ENCODE data around the gene MAFF. TPM values are rescaled to one million over a fixed set of nuclear protein-coding genes. Genes with fewer than 3 reads are reported as not detected.
"Not testable (repeated sequence)": the region's sequence is repeated elsewhere in the genome, so short reads cannot be mapped to it uniquely, and the experiment has no call there.

MAFF gene
- total RNA-seq, 1 donor from 2014 or later: 18.1 TPM

DNA sequence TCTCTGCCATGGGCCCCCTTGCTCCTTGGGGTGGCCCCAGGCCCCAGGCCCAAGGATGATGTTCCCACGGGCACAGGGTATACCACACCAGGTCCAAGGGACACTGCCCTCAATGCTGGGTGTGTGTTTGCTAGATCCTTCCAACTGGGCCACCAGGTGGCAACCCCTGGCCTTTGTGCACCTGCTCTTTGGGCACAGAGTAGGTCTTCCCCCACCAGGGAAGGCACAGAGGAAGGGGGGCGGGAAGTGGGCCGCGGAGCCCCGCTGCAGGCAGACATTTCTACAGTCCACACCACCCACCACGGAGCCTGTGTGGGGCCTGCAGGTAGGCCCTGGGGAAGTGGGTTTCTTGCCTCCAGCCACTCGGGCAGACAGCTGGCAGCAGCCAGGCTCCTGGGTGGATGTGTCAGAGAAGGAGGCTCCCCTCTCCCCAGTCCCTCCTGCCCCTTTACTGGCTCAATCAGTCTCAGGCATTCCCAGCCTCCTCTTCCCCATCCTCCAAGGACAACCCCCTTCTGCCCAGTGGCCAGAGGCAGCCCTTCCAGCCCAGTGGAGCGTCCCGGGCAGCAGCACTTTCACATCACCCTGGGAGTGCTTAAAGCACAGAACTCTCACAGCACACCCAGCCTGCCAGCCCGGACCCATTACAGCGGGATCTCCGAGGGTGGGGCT, 21.6 kb downstream of the MAFF start:
- DNase-seq (ENCODE audit: low read depth): peak; percentile 90

DNA sequence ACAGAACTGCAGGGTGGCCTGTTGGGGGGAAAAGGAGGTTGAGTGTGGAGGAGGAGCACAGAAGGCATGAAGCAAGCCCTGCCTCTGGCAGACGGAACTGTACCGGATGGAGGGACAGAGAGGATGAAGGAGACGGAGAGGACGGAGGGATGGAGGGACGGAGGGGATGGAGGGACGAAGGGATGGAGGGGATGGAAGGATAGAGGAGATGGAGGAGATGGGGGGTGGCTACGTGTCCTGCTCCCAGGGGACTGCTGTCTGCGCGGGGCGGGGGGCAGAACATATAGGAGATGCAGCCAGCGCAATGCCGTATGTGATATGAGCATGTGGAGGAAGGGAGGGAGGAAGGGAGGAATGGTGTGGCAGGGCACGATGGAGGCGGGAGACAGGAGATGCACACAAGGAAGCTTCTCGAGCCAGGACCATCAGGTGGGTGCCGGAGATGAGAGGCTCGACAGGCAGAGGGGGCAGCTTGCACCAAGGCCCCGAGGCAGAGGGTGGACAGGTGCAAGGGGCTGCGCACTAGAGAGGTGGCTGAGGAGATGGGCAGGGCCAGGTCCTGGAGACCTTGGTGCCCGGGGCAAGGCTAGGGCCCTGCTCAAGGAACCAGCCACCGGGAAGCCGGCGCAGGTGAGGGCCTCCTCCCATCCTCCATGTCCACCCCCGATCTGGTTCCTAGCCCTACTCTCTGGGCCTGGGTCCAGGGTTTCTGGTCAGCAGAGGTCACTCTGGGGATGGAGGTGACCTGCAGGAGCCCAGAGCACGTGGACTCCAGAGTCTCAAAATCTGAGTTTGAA, 25.3 kb downstream of the MAFF start:
- no peak for DNase-seq (ENCODE audit: low read depth)

DNA sequence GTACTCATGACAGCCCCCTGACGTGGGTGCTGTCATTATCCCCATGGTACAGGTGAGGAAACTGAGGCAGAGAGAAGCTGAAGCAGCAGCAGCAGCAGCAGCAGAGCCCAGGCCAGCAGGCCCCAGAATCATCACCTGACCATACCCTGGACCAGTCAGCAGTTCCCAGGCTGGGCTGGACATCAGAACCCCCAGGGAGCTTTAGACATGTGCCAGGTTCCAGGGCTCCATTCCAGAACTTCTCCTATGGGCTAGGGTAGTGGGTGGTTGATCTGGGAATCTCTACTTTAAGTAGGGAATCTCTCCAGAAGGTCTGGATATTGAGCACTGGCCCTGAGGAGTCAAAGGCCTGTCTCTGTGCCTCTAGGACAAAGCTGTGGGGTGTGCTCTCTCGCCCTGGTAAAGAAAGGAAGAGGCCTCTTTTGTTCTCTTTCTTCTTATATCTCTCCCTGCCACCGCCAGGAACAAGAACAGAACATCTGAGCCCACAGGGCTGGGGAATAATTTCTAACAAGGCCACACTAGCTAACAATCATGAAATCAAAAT, 26.6 kb downstream of the MAFF start:
- DNase-seq (ENCODE audit: low read depth): no peak

DNA sequence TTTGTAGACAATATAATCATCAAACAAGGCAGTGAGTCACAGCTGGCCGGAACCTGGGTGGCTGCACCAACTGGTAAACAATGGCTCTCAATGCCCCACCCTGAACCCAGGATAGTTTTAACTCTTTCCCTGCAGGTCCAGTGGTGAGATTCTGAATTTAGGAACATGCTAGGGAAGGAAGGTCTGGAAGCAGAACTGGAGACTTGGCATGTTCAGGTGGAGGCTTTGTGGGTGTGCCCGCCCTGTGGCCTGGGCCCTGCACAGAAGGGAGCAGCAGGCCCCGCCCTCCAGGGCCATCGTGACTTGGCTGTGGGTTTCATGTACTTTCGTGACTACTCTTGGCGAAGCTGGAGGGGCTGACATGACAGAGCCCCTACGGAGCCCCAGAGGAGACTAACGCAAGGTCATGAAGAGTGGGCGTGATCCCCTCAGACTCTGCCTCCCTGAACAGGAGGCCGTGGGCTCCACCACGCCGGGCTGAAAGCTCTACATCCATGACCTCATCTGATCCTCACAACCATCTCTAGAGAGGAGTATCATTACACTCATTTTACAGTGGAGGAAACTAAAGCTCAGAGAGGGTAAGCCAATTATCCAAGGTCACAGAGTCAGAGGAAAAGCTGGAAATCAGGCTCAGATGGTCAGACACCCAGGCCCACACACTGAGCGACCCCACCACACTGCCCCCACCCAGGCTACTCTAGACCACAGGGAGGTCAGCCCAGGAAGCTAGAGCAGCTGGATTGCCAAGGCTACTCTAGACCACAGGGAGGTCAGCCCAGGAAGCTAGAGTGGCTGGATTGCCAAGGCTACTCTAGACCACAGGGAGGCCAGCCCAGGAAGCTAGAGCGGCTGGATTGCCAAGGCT, 27.3 kb downstream of the MAFF start:
- DNase-seq (ENCODE audit: low read depth): peak; percentile 75

DNA sequence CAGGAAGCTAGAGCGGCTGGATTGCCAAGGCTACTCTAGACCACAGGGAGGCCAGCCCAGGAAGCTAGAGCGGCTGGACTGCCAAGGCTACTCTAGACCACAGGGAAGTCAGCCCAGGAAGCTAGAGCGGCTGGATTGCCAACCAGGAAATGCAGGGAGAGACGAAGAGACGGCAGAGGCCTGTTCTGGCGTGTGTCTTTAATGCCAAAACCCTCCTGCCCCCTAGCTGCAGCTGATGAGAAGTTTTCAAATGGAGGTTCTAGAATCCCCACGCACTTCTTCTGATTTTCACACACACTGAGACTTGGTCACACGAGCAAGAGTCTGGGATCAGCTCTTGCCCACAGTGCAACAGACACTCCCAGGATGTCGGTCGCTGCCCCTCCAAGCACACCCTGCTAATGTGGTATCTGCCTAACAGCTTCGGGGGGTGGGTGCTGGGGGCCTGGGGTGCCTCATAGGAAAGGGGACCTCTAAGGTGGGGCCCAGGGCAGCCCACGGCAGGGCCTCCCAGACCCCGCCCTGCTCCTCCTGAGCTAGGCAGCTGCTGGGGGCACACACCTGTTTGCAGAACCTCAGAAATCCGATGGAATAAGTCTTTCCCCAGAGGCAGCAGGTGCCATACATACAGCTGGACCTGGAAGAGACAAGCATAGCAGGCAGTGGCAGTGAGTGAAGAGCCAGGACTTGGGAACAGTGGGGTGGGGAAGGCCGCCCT, 28.5 kb downstream of the MAFF start:
- DNase-seq (ENCODE audit: low read depth): peak; percentile 43

DNA sequence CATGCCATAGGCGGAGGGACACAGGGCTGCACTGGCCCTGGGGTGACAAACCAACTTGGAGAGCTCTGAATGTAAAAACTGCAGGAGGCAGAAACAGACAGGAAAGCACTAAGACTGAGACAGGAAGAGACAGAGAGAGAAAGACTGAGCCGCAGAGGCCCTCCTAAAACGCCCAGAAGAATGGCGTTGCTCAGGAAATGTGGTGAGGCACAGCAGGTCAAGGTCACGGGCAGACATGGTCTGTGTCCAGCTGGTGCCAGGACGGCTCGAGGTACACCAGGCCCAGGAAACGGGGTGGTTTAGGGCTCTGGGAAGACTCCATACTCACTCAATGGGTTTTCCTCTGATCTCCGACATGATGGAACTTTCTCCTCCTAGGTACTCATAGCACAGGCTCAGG, 29.1 kb downstream of the MAFF start:
- DNase-seq (ENCODE audit: low read depth): no peak

DNA sequence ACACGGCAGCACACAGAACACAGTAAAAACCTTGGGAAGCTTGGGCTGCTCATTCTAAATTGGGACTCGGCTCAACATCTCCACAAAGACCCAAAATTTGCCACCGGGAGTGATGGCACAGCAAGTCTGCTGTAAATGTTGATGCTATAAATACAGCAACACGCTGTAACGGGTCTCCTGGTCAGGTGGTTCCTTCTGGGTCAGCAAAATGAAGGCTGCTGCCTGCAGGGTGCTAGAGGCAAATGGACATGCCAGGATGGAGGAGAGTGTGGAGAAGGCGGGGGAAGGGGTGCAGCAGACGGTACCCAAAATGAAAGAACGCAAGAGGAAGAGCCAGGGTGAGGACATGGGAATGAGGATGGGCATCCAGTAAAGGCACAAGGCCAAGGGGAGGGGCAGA, 30.4 kb downstream of the MAFF start:
- no peak for DNase-seq (ENCODE audit: low read depth)

DNA sequence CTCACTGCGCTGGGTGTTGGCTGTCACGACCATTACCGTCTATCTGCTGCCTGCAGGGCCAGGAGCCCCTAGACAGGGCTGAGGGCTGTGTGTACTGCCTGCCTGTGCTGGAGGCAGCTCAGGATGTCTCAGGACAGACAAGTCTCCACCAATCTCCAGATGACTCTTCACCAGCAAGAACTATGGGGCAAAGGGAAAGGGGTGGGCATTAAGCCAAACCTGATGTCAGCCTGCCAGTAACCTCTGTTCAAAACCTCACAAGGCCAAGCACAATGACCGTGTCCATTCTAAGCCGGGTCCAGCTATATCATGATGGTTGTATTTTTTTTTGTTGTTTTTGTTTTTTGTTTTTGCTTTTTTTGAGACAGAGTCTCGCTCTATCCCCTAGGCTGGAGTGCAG, 31.6 kb downstream of the MAFF start:
- DNase-seq (ENCODE audit: low read depth): no peak

DNA sequence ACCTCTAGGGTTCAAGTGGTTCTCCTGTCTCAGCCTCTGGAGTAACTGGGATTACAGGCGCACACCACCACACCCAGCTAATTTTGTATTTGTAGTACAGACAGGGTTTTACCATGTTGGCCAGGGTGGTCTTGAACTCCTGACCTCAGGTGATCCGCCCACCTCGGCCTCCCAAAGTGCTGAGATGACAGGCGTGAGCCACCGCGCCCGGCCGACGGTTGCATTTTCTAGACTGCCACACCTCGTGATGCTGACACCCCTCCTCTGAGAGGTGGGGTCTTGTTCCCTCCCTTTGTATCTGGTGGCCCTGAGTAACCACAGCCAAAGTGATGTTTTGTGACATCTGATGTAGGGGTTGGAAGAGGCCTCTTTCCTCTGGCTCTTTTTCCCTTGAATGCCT, 32.1 kb downstream of the MAFF start:
- DNase-seq (ENCODE audit: low read depth): not testable (repeated sequence)

DNA sequence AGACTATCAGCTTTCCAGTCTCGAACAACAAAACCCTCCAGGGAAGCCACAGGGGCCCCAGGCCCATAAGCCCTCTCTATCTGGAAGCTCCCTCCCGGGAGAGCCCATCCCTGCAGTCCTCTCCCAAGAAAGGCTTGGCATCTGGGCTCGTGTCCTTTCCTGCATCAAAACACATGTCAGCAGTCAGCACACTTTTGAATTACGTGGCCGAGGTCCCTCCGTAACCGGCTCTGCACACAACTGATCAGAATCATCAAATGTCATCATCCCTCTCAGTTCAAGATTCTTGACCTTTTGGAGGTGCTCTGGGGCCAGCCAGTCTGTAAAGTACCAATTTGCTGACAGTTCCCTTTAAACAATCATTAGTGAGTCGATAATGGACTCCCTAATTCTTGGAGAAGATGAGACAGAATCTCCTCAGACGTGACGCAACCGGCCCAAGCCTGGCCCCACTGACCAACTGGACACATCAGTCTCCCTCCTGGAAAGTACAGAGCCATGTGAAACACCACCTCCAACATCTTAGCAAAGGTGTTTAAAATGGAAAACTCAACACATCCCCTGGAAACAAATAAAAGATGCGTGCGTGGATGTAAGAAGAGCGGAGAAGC, 33.6 kb downstream of the MAFF start:
- DNase-seq (ENCODE audit: low read depth): no peak

DNA sequence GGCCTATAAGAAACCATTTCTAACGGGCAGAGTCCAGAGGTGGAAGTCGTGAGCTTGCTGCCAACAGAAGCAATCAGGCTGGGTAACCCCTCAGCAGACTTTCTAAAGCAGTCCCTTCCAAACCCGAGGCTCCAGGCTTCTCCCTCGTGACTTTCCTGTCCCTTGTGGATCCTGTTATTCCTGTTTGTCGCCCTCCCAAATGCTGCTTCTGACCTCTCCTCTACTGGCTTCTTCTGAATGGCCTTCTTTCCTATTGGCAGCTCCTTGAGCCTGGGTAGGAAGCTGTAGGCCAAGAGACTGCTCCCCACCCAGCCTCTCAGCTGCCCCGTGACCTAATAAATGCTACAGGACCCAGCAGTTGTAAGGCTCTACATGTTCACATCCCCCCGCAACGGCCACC, 35.0 kb downstream of the MAFF start:
- no peak for DNase-seq (ENCODE audit: low read depth)

DNA sequence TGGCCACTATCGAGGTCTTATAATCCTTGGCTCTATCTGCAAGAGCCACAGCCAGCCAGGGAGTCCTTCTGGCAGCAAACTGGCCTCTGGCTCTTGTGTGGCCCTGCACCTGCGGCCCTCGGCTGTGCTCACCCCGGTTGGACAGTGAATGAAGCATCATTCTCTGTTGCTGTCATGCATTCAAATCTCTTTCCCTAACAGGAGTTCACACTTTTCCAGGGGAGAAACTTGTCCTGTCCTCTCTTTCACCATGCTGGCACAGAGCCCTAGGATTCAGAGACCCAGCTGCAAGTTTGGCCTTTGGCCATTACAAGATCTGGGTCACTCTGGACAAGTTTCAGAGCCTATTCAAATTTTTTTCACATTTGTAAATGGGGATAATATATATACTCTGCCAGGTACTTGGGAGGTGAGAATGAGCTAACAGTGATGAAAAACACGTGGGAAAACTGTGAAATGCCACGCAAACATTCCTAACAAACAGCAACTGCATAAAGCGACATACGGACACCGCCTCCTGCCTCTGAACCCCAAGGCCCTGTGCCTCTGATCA, 36.8 kb downstream of the MAFF start:
- DNase-seq (ENCODE audit: low read depth): no peak

DNA sequence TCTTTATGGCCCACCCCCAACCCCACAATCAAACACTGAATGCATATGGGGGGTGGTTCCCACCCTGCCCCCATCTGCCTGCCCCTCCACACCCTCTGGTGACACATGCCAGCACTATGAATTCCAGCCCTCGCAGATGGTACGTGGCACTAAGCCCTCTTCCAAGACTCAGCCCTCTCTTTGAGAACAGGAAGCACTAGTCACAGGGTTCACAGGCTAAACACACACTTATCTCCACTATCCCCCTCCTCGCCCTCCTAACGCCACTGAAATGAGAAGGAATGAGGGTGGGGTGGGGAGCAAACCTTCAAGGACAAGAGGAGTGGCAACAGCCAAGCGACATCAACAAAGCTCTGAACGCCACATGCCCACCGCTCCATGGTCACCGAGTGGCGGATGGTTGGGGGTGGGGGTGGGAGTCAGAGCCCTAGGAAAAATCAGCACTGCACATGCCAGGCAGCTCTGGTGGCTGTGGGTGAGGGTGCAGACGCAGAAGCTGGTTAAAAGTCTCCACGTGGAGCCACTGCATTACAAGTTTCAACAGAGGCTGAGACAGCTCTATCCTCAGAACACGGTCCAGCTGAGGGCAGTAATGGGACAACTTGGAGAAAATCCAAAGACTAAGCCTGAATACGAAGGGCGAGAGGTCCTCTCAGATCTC, 37.4 kb downstream of the MAFF start:
- peak; percentile 83 for DNase-seq (ENCODE audit: low read depth)

DNA sequence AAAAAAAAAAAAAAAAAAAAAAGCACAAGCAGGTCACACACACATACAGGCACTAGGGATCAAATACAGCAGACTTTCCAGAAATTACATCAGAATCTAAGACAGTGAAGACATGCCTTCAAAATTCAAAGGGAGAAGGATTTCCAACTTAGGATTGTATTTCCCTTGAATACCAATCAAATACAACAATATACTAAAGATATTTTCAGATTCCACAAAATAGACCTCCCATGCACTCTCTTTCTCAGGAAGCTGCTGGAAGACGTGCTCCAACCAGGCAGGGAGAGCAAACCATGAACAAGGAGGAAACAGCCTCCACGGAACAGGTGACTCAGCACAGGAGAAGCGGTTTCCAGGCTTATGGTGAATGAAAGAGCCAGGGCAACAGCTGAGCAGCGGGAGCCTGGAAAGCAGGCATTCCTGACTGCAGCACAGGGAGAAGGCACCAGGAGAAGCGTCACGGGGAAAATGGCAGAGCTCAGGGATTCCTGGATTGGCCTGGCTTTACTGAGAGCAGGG, 39.0 kb downstream of the MAFF start:
- peak; percentile 86 for DNase-seq (ENCODE audit: low read depth)

DNA sequence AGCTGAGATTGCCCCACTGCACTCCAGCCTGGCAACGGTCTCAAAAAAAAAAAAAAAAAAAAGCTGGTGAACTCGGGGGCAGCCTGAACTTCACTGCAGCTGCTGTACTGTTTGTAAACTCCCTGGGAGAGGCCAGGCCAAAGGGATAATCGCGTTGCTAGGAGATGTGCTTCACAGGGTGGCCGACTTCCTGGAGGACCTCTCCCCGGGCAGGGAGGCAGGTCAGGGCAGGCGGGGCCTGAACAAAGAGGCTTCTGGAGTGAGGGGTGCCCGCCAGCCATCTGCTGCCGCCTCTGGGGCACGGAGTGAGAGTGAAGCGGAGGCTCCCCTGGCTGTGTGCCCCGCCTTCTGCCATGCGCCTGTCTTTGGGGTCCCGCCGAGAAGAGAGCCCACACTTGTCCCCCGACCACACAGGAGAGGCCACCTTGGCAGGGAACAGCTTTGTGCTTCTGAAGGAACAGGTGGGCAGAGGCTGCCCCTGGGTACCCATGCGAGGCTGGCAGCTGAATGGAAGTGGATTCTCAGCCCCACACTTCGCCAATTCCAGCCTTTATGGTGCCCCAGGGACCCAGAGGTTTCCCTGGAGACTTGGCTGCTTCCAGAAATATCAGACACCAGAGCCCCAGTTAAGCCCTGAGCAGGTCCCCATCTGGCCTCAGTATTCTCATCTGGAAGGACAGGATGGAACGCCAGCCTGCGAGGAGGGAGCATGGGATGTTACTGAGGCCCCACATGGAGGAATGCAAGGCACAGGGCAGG, 41.4 kb downstream of the MAFF start:
- no peak for DNase-seq (ENCODE audit: low read depth)

DNA sequence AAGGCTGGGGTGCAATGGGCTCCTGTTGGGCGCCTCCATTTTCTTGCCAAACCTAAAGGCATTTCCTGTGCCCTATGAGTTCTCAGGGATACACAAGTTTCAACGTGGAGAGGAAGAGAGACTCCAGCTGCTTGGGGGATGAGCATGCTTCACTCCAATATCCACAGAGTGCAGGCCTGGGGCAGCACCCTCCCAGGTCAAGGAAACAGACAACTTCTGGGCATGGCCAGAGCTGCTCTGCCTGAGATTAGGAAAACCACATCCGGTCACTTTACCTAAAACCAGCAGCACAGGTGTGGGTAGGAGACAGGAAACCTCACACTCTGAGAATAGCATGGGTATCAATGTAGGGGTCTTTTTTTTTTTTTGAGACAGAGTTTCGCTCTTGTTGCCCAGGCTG, 42.3 kb downstream of the MAFF start:
- DNase-seq (ENCODE audit: low read depth): no peak

DNA sequence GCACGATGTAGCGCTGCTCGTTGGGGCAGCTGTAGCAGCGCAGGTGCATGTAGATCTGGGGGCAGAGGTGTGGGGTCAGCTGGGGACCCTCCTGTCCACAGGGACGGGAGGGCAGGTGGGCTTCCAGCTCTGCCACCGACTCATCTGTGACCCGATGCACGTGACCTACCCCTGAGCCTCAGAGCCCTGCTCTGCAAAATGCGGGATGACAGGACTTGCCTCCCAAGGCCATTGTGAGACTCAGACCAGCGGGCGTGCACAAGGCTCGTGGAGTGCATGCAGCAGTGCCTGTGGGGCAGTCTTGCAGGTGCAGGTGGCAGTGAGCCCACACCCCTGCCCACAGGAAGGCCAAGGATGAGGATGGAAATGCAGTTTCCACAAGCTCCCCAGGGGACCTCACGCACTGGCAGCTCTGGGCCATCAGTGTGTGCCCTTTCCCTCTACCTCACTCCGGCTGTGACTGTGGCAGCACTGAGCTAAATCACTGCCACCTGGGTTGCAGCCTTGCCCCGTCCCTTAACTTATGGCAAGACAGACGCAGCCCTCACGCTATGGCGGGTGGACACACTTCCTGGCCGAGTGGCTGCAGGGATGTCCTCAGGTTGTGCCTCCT, 44.4 kb downstream of the MAFF start:
- DNase-seq (ENCODE audit: low read depth): no peak

DNA sequence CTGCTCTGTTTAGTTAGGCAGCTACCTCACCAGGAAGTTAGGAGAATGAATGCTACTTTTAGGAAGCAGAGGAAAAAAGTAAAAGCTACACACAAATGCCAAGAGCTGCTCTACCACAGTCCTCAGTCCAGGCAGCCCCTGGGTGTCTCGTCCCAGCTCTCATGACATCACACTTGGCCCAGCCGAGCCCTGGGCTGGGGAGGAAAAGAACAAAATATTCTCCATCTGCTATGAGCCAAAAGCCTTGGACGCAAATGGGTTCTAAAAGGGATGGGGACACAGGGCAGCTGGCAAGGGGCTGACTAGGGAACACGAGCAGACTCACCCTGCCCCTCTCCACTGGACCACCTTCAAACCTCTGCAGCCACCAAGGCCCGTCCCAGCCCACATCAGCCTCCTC, 44.9 kb downstream of the MAFF start:
- DNase-seq (ENCODE audit: low read depth): no peak

DNA sequence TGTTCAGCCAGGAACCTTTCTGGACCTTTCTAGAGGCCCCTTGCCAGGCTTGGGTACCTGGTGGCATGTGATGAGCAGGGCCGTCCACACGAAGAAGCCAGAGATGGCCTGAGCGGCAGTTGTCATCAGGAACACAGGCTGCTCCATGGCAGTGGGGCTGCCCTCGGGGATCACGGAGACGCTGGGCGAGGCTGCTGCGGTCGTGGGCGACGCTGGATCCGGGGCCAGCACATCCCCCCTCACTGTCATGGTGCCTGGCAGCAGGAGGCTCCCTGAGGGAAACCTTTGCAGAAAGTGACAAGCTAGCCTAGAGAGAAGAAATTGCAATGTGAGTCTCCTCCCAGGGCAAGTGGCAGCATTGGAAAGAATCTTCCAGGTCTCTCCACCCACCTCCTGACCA, 45.9 kb downstream of the MAFF start:
- no peak for DNase-seq (ENCODE audit: low read depth)
